GM12872 (cell line): Measurements from ENCODE around the gene SHC2.

Experiments used
- TF ChIP-seq, protein P1 (sequence below): IDR thresholded peaks from 3 replicates; pipeline ENCODE4 v1.5.1; 2011; ENCODE audit warnings: low read depth, mild to moderate bottlenecking, low read length, moderate library complexity; ENCODE audit not compliant: insufficient read depth

The SHC2 gene

DNA sequence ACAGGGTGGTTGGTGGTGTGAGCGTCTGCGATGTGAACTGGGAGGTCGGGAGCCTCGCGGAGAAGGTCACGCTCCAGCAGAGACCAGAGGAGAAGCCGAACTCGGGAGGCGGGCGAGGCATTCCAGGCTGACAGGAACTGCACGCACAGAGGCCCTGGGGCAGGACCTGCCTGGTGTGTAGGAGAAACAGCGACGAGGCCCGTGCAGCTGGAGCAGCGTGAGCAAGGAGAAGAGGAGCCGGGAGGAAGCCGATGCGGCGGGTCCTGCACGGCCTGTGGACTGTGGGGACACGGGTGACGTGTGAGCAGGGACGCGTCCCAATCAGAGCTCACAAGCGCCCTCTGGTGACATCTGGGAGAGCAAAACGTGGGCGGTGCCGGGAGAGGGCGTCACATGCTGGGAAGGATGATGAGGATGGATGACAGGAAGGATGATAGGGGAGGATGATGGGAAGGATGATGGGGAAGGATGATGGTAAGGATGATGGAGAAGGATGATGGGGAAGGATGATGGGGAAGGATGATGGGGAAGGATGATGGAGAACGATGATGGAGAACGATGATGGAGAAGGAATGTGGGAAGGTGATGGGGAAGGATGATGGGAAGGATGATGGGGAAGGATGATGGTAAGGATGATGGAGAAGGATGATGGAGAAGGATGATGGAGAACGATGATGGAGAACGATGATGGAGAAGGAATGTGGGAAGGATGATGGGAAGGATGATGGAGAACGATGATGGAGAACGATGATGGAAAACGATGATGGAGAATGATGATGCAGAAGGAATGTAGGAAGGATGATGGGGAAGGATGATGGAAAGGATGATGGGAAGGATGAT, 19.4 kb upstream of the SHC2 start:
- TF ChIP-seq, protein P1, sequence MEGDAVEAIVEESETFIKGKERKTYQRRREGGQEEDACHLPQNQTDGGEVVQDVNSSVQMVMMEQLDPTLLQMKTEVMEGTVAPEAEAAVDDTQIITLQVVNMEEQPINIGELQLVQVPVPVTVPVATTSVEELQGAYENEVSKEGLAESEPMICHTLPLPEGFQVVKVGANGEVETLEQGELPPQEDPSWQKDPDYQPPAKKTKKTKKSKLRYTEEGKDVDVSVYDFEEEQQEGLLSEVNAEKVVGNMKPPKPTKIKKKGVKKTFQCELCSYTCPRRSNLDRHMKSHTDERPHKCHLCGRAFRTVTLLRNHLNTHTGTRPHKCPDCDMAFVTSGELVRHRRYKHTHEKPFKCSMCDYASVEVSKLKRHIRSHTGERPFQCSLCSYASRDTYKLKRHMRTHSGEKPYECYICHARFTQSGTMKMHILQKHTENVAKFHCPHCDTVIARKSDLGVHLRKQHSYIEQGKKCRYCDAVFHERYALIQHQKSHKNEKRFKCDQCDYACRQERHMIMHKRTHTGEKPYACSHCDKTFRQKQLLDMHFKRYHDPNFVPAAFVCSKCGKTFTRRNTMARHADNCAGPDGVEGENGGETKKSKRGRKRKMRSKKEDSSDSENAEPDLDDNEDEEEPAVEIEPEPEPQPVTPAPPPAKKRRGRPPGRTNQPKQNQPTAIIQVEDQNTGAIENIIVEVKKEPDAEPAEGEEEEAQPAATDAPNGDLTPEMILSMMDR: 0 out of 3 replicates have a peak, but pooled peaks have one; percentile 4

DNA sequence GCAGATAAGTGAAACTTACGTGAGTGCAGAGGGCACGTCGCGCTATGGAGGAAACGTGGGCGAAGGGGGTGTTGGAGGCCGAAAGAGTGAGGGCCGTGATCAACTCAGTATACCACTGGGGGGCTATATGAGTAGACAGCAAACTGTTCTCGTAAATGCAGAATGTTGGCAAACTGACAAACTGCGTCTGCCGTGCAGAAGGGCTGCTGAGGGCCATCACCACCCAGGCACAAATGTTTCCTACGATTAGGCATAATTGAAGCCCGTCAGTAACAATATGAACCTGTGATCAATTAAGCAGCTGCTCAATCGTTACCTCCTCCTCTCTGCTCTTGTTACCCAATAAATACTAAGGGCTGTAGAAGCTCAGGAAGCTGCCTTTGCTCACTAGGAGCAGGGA, 18.1 kb upstream of the SHC2 start:
- TF ChIP-seq, protein P1: no peak

DNA sequence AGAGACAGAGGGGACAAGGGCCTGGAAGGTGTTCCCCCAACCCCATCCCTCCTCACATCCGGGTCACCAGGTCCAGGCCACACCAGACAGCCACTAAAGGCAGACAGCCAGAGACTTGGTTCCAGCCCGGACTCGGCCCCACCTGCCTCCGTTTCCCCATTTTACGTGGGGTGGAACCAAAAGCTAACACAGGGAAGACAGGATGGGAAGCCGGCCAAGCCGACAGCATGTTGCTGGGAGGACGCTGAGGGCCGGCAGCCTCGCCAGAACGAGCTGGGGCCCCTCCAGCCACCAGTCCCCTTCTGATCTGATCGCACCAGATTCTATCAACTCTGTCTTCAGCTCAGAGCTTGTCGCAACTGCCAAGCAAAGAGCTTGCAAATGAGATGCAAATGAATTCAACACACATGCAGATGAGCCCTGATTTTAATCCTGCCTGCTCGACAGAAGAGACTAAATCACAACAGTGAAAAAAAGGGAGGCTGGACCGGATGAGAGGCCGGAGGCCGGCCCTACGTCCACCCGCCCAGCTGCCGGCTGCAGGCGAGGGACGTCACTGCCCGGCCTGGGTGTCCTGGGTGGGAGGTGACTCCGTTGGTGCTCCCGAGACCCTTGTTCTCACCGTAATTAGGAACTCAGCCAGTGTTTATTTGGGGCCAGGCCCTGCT, 17.5 kb upstream of the SHC2 start:
- TF ChIP-seq, protein P1: no peak

DNA sequence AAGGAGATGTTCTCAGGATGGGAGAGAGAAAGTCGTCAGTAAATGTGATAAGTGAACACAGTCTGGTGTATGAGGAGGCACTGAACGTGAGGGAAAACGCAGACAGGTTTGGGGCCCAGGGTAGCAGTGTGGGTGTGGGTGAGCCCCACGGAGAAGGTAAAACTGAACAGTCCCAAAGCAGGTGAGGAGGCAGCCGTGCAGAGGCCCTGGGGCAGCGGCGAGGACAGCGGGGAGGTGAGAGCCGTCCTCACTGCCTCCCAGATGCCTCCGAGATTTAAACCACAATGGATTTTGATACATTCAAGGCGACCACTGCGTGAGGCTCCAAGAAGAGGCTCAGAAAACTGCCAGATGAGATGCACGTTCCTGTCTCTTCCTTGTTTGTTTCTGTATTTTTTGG, 14.5 kb upstream of the SHC2 start:
- TF ChIP-seq, protein P1: no peak

DNA sequence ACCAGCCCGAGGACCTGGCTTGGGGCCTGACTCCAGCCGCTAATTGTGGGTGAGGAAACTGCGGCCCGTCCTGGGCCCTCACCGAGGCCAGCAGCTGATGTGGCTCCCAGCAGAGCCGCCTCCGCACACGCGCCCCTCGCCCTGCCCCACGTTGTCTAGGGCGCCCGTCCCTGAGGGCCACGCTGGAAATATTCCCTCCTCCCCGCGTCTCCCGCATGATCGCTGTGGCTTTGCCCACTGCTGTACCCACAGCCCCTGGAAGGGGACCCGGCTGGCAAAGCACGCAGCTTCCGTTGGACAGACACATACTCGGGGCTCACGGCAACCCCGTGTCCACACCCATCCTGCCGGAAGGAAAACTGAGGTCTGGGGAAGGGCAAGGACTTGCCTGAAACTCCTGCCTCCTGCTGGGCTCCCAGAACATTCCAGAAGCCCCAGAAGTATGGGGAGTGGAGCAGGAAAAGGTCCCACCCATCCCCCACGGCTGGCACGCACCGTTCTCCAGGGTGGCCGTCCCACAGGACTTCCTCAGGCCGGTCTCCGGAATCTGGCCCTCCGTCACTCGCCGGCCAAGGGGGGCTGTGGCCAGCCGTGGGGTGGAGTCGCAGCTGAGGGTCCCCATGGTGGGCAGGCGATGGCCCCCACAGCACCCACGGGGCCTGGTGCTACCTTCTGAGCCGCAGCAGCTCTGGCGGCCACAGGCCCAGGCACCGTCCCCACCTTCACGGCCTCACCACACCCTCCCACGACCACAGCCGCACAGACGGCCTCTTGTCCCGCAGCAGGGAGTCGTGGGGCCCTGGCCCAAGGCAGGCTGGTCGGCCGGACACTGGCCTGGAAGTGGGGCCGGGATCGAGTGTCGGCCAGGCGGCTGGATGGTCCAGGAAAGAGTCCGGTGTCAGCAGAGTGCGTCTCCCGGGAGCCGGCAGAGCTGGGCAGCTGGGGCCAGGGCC, 13.6 kb upstream of the SHC2 start:
- TF ChIP-seq, protein P1: no peak

DNA sequence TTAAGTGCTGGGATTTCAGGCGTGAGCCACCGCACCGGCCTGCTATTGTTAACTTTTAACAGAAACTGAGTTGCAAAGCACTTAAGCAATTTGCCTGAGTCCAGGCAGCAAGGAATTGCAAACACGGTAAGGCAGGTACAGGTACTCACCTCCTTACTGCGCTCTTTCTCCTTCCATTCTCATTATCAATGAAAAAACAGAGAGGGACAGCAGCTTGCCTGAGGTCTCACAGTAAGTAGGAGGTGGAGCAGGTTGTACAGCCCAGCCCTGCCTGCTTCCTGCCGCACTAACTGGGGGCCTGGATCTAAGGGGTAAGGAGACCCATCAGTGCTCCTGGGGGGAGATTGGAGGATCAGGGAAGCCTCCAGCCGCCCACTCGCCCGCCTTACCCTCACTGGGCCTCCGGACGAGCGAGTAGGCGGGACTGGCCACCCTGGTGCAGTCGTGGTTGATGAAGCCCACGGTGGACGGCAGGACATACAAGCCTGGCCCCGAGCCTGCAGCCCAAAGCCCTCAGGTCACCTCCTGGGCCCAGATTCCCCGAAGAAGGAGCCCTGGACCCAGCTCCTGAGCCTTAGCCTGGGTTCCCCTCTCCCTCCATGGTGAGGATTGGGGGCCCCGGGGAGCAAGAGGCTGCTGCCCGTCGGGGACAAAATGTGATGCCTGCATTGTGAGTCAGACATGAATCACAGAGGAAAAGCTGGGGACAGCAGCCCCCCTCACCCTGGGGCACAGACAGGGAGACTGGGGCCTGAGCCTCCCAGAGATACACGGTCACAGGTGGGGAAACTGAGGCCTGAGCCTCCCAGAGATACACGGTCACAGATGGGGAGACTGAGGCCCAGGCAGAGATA, 11.4 kb upstream of the SHC2 start:
- TF ChIP-seq, protein P1: no peak
